GM18858 (cell line): ENCODE results near the gene SEMA3B.

ENCODE experiments used
- ATAC-seq: cut with Tn5 transposase; IDR thresholded peaks from one replicate; pipeline ENCODE4 v1.9.1; 2021; ENCODE audit not compliant: unreplicated experiment

The SEMA3B gene

GRCh38 chr3:50327129-50327528 is 58.2 kb downstream of the SEMA3B start:
- ATAC-seq = no peak
